ENCODE data around the gene ELMO1. TPM values are rescaled to one million over a fixed set of nuclear protein-coding genes. Genes with fewer than 3 reads are reported as not detected.

Gene ELMO1
- total RNA-seq, 1 experiment from 2014 or later, result not detected

DNA sequence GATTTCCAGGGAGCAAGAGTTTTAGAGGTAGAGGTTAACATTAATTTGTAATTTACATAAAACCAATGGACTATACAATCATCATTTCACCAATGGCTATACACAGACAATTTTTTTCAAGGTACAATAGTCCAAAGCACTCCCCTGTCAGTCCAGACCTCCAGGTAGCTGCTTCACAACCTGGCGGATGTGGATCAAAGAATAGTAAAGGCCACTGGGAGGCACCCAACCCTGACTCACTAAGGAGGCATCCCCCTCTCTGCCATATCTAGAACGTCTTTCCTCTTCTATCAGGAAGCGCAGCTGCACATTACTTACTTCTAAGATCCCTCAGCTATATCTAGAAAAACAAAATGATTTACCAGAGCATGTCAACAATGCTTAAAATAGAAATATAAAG, 506.6 kb downstream of the ELMO1 start:
- Histone ChIP-seq H3K79me2 (ENCODE audit: low read length) (no peaks in the 10 kb centered on the region), H3K4me1 (ENCODE audit: insufficient read depth, low read length) (no peaks in the 10 kb centered on the region), H3K27me3 (ENCODE audit: low read length) (no peaks in the 10 kb centered on the region), H3K27ac (ENCODE audit: low read length) (no peak overlapping the region), H3K4me2 (ENCODE audit: low read length) (no peak overlapping the region), H3K36me3 (ENCODE audit: low read depth, low read length) (no peaks in the 10 kb centered on the region), H3F3A (ENCODE audit: low read length, unreplicated experiment) (no peaks in the 10 kb centered on the region), H3K9me3 (ENCODE audit: low read length) (no peaks in the 10 kb centered on the region), H4K20me1 (ENCODE audit: low read length) (no peaks in the 10 kb centered on the region), H3K9me2 (replicated peaks; ENCODE audit: low read length) (no peaks in the 10 kb centered on the region), H3K4me3 (ENCODE audit: low read length) (no peak overlapping the region), H2AFZ (ENCODE audit: low read length) (no peak overlapping the region), H3K9ac (ENCODE audit: low read length) (no peak overlapping the region)
- TF ChIP-seq EZH2 (IDR thresholded peaks at IDR 0.05; ENCODE audit: low read length, unreplicated experiment), result no peak
- TF ChIP-seq EZH2phosphoT487 (IDR thresholded peaks at IDR 0.05; ENCODE audit: borderline replicate concordance, low read length), result no peak
- TF ChIP-seq, protein P1, sequence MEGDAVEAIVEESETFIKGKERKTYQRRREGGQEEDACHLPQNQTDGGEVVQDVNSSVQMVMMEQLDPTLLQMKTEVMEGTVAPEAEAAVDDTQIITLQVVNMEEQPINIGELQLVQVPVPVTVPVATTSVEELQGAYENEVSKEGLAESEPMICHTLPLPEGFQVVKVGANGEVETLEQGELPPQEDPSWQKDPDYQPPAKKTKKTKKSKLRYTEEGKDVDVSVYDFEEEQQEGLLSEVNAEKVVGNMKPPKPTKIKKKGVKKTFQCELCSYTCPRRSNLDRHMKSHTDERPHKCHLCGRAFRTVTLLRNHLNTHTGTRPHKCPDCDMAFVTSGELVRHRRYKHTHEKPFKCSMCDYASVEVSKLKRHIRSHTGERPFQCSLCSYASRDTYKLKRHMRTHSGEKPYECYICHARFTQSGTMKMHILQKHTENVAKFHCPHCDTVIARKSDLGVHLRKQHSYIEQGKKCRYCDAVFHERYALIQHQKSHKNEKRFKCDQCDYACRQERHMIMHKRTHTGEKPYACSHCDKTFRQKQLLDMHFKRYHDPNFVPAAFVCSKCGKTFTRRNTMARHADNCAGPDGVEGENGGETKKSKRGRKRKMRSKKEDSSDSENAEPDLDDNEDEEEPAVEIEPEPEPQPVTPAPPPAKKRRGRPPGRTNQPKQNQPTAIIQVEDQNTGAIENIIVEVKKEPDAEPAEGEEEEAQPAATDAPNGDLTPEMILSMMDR (conservative IDR thresholded peaks at IDR 0.05; ENCODE audit: low read depth, low read length), result no peak
- DNase-seq (no peak), ATAC-seq (no peak)
- ChIA-PET CTCF (no interaction called here), POLR2A (ENCODE audit: unreplicated experiment) (no interaction called here)
- intact Hi-C loops (cut with micrococcal nuclease), result no loop called here
- BruUV-seq (replicated peaks), result no TSS peak

DNA sequence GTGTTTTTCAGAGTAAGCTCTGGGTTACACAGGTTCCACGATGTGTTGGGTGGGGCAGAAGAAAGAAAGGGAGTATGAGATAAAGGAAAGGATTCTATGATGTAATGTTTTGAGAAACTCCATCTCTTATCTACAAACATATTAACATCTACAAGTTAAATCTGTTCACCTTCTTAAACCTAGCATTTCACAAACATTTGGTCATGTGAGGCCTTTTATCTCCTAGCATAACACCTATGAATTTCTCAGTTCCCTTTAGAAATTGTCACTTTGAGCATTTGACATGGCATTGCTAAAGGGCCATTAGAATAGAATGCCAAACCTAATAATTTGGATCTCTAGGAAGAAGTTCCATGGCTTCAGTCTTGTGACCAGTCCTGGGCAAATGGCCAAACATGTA, 507.3 kb downstream of the ELMO1 start:
- Histone ChIP-seq H3K9me2 (replicated peaks; ENCODE audit: low read length) (no peaks in the 10 kb centered on the region), H3K4me1 (ENCODE audit: insufficient read depth, low read length) (no peaks in the 10 kb centered on the region), H3K27me3 (ENCODE audit: low read length) (no peaks in the 10 kb centered on the region), H3F3A (ENCODE audit: low read length, unreplicated experiment) (no peaks in the 10 kb centered on the region), H3K36me3 (ENCODE audit: low read depth, low read length) (no peaks in the 10 kb centered on the region), H3K4me2 (ENCODE audit: low read length) (no peak overlapping the region), H2AFZ (ENCODE audit: low read length) (no peak overlapping the region), H3K9ac (ENCODE audit: low read length) (no peak overlapping the region), H3K27ac (ENCODE audit: low read length) (no peak overlapping the region), H4K20me1 (ENCODE audit: low read length) (no peaks in the 10 kb centered on the region), H3K9me3 (ENCODE audit: low read length) (no peaks in the 10 kb centered on the region), H3K79me2 (ENCODE audit: low read length) (no peaks in the 10 kb centered on the region), H3K4me3 (ENCODE audit: low read length) (no peak overlapping the region)
- ChIA-PET CTCF (no interaction called here), POLR2A (ENCODE audit: unreplicated experiment) (no interaction called here)
- DNase-seq (no peak), ATAC-seq (no peak)
- intact Hi-C loops (cut with micrococcal nuclease), result no loop called here
- TF ChIP-seq, protein P1 (conservative IDR thresholded peaks at IDR 0.05; ENCODE audit: low read depth, low read length), result no peak
- TF ChIP-seq EZH2 (IDR thresholded peaks at IDR 0.05; ENCODE audit: low read length, unreplicated experiment) (no peak), EZH2phosphoT487 (IDR thresholded peaks at IDR 0.05; ENCODE audit: borderline replicate concordance, low read length) (no peak)
- no TSS peak for BruUV-seq (replicated peaks)

DNA sequence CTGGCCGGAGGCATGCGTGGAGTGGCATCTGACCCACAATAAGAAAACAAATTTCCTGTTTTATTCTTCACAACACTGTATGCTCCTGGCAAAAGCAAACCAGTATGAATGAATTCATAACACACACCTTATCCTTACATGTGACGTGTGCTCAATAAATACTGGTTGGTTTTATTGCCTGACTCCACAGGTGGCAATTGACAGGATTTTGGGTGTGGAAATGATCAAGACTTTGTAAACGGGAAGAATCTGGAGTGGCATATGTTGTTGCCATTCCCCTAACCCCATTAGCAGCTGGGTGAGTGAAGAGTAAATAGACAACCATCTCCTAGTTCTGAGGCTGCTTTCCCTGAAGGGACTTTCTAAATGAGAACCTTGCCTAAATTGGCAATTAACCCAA, 508.8 kb downstream of the ELMO1 start:
- Histone ChIP-seq H3K4me2 (ENCODE audit: low read length) (no peak overlapping the region), H3K27me3 (ENCODE audit: low read length) (no peaks in the 10 kb centered on the region), H3K36me3 (ENCODE audit: low read depth, low read length) (no peaks in the 10 kb centered on the region), H3K4me1 (ENCODE audit: insufficient read depth, low read length) (no peaks in the 10 kb centered on the region), H3K27ac (ENCODE audit: low read length) (no peak overlapping the region), H3K9me3 (ENCODE audit: low read length) (no peaks in the 10 kb centered on the region), H3K9ac (ENCODE audit: low read length) (no peak overlapping the region), H3K9me2 (replicated peaks; ENCODE audit: low read length) (no peaks in the 10 kb centered on the region), H3K79me2 (ENCODE audit: low read length) (no peaks in the 10 kb centered on the region), H2AFZ (ENCODE audit: low read length) (no peak overlapping the region), H3K4me3 (ENCODE audit: low read length) (no peak overlapping the region), H3F3A (ENCODE audit: low read length, unreplicated experiment) (no peaks in the 10 kb centered on the region), H4K20me1 (ENCODE audit: low read length) (no peaks in the 10 kb centered on the region)
- ATAC-seq (no peak), DNase-seq (no peak)
- intact Hi-C loops (cut with micrococcal nuclease), result no loop called here
- TF ChIP-seq EZH2phosphoT487 (IDR thresholded peaks at IDR 0.05; ENCODE audit: borderline replicate concordance, low read length) (no peak), EZH2 (IDR thresholded peaks at IDR 0.05; ENCODE audit: low read length, unreplicated experiment) (no peak)
- TF ChIP-seq, protein P1 (conservative IDR thresholded peaks at IDR 0.05; ENCODE audit: low read depth, low read length), result no peak
- BruUV-seq (replicated peaks), result no TSS peak
- ChIA-PET CTCF (no interaction called here), POLR2A (ENCODE audit: unreplicated experiment) (no interaction called here)
